Measurements from ENCODE around the gene FUNDC1.

The FUNDC1 gene

DNA sequence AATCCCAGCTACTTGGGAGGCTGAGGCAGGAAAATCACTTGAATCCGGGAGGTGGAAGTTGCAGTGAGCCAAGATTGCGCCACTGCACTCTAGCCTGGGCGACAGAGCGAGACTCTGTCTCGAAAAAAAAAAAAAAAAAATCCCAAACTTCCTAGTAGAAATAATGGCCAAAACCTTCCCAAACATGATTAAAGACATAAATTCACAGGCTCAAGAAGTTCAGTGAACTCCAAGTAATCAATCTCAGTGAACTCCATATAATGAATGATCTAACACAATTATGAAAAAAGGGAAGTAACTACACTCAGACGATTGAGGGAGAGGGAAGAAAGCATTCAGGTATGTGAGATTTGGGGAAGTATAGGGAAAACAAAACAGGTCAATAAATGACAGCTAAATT is 6.5 kb downstream of the FUNDC1 start:
- WGBS, 2 experiments (ENCODE audit: insufficient coverage in 2 of 2), result 80% methylated on average over 2 of the region's 6 CpGs; no CpG with 5 or more reads in 1 of the 2 experiments

DNA sequence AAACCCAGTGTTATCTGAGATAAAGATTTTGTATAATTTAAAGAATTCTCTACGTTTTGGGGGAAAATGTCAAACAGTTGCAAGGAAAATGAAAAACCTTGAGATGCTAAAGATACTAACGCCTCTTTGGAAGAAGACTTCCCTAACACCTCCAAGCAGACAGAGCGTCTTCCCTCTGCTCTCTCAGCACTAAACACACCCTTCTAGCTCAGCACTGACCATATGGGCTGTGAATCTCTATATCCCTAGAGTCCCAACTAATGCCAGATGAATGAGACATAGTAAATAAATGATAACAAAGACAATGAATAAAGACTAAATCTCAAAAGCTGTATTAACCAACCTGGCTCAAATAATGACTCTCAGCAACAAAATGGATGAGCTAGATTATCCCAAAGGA is 13.3 kb downstream of the FUNDC1 start:
- WGBS, 2 experiments (ENCODE audit: insufficient coverage in 2 of 2), result no CpG with 5 or more reads among the region's 3 CpGs
- H3K9me3 ChIP-seq (ENCODE audit: control insufficient read depth, low read length), result no peaks in the 10 kb centered on the region
- no peak overlapping the region for H3K27ac ChIP-seq (ENCODE audit: low read depth, low read length, severe bottlenecking)
- H3K4me1 ChIP-seq (ENCODE audit: control insufficient read depth, insufficient read depth, low read length, poor library complexity, severe bottlenecking), result no peaks in the 10 kb centered on the region
- H3K36me3 ChIP-seq (ENCODE audit: control insufficient read depth, insufficient read depth, low read length), result peaks cover 11% of the 10 kb centered on the region
- no peak overlapping the region for H3K4me3 ChIP-seq (ENCODE audit: extremely low read depth, insufficient read depth, low read length, poor library complexity, severe bottlenecking)

More for the DNA sequence above, 6.5 kb downstream of the FUNDC1 start:
- no peak overlapping the region for H3K27ac ChIP-seq (ENCODE audit: low read depth, low read length, severe bottlenecking)
- H3K9me3 ChIP-seq (ENCODE audit: control insufficient read depth, low read length), result no peaks in the 10 kb centered on the region
- H3K36me3 ChIP-seq (ENCODE audit: control insufficient read depth, insufficient read depth, low read length), result peaks cover 32% of the 10 kb centered on the region
- H3K4me3 ChIP-seq (ENCODE audit: extremely low read depth, insufficient read depth, low read length, poor library complexity, severe bottlenecking), result no peak overlapping the region
- no peaks in the 10 kb centered on the region for H3K4me1 ChIP-seq (ENCODE audit: control insufficient read depth, insufficient read depth, low read length, poor library complexity, severe bottlenecking)

DNA sequence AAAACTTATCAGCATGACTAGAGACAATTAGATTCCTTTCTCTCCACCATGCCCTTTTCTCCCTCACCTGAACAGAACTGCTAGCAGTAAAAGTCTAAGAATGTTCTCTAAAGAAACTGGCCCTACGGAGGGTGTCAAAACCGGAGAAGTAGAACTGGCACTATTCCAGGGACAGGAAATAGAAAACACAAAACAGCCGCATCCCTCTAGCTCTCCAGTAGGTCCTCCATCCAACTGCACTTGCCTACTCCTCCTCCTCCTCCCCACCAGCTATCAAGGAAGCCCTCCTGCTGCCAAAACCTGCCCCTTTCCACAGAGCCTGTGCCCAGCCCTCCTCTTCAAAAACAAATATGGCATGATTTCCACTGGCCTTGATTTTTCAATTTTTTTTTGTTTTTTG is 28.4 kb downstream of the FUNDC1 start:
- 80 to 88% methylated on average over 1 to 3 of the region's 3 CpGs for WGBS, 2 experiments (ENCODE audit: insufficient coverage in 2 of 2)
- Histone ChIP-seq H3K4me3 (ENCODE audit: extremely low read depth, insufficient read depth, low read length, poor library complexity, severe bottlenecking) (no peak overlapping the region), H3K27ac (ENCODE audit: low read depth, low read length, severe bottlenecking) (no peak overlapping the region), H3K36me3 (ENCODE audit: control insufficient read depth, insufficient read depth, low read length) (no peaks in the 10 kb centered on the region), H3K9me3 (ENCODE audit: control insufficient read depth, low read length) (no peaks in the 10 kb centered on the region), H3K4me1 (ENCODE audit: control insufficient read depth, insufficient read depth, low read length, poor library complexity, severe bottlenecking) (no peaks in the 10 kb centered on the region)

DNA sequence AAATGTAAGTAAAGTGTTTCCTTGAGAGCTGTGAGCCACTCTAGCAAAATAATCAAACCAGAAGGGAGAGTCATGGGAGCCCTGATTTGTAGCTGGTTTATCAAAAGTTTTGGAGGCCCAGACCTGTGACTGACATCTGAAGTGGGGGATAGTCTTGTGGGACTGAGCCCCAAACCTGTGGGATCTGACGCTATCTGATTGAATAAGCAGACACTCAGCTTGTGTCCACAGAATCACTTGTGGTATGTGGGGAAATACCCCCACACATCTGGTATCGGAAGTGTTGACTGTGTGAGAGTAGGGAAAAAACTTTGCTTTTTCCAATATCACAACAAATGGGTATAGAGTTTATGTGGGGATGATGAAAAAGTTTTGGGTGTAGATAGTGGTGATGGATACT is 35.4 kb downstream of the FUNDC1 start:
- H3K4me3 ChIP-seq (ENCODE audit: extremely low read depth, insufficient read depth, low read length, poor library complexity, severe bottlenecking), result no peak overlapping the region
- H3K4me1 ChIP-seq (ENCODE audit: control insufficient read depth, insufficient read depth, low read length, poor library complexity, severe bottlenecking), result no peaks in the 10 kb centered on the region
- H3K27ac ChIP-seq (ENCODE audit: low read depth, low read length, severe bottlenecking), result no peak overlapping the region
- H3K9me3 ChIP-seq (ENCODE audit: control insufficient read depth, low read length), result no peaks in the 10 kb centered on the region
- no peaks in the 10 kb centered on the region for H3K36me3 ChIP-seq (ENCODE audit: control insufficient read depth, insufficient read depth, low read length)
- no CpG with 5 or more reads among the region's 2 CpGs for WGBS, 2 experiments (ENCODE audit: insufficient coverage in 2 of 2)

DNA sequence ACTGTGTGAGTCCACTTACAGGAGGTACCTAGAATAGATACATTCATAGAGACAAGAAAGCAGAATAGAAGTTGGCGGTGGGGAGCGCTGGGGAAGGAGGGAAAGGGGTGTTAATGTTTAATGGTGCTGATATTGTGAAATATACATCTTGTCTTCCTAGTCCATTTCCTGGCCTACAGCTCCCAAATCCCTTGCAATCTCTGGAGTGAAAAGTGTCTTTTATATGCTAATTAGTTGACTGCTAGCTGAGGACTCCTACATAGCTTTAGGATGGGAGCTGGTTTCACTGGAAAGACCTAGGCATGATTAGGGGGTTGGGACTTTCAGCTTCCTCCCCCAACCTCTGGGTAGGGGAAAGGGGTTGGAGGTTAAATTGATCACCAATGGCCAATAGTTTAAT is 36.0 kb downstream of the FUNDC1 start:
- Histone ChIP-seq H3K4me3 (ENCODE audit: extremely low read depth, insufficient read depth, low read length, poor library complexity, severe bottlenecking) (no peak overlapping the region), H3K36me3 (ENCODE audit: control insufficient read depth, insufficient read depth, low read length) (no peaks in the 10 kb centered on the region), H3K27ac (ENCODE audit: low read depth, low read length, severe bottlenecking) (no peak overlapping the region), H3K4me1 (ENCODE audit: control insufficient read depth, insufficient read depth, low read length, poor library complexity, severe bottlenecking) (no peaks in the 10 kb centered on the region), H3K9me3 (ENCODE audit: control insufficient read depth, low read length) (no peaks in the 10 kb centered on the region)
- WGBS, 2 experiments (ENCODE audit: insufficient coverage in 2 of 2), result no CpG with 5 or more reads among the region's 2 CpGs

DNA sequence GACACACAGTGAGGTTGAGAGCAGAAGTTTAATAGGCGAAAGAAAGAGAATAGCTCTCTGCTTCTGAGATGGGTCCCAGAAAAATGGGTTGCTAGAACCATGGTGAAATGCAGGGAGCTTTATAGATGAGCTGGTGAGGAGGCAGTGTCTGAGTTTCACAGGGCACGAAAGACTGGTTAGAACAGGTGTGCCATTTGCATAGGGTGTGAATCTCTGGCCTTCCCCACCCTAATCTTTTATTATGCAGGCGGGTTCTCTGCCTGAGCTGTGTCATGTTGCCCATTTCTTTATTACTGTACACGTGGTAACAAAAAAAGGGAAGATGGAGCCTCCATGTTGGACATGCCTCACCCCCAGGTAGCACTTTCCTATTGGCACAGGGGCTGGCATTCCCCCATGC is 39.1 kb downstream of the FUNDC1 start:
- H3K27ac ChIP-seq (ENCODE audit: low read depth, low read length, severe bottlenecking), result no peak overlapping the region
- WGBS, 2 experiments (ENCODE audit: insufficient coverage in 2 of 2), result 72 to 78% methylated on average over 1 to 3 of the region's 4 CpGs
- no peak overlapping the region for H3K4me3 ChIP-seq (ENCODE audit: extremely low read depth, insufficient read depth, low read length, poor library complexity, severe bottlenecking)
- H3K4me1 ChIP-seq (ENCODE audit: control insufficient read depth, insufficient read depth, low read length, poor library complexity, severe bottlenecking), result no peaks in the 10 kb centered on the region
- H3K9me3 ChIP-seq (ENCODE audit: control insufficient read depth, low read length), result no peaks in the 10 kb centered on the region
- H3K36me3 ChIP-seq (ENCODE audit: control insufficient read depth, insufficient read depth, low read length), result no peaks in the 10 kb centered on the region

DNA sequence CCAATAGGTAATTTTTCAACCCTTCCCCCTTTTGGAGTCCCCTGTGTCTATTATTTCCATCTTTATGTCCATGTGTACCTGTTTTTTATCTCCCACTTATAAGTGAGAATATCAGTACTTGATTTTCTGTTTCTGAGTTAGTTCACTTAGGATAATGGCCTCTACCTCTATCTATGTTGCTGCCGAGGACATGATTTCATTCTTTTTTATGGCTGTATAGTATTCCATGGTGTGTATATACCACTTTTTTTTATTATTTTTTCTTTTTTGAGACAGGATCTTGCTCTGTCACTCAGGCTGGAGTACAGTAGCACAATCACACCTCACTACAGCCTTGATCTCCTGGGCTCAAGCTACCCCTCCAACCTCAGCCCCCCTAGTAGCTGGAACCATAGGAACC is 47.6 kb downstream of the FUNDC1 start:
- H3K4me1 ChIP-seq (ENCODE audit: control insufficient read depth, insufficient read depth, low read length, poor library complexity, severe bottlenecking), result no peaks in the 10 kb centered on the region
- no peak overlapping the region for H3K27ac ChIP-seq (ENCODE audit: low read depth, low read length, severe bottlenecking)
- no peaks in the 10 kb centered on the region for H3K36me3 ChIP-seq (ENCODE audit: control insufficient read depth, insufficient read depth, low read length)
- no peak overlapping the region for H3K4me3 ChIP-seq (ENCODE audit: extremely low read depth, insufficient read depth, low read length, poor library complexity, severe bottlenecking)
- no CpG with 5 or more reads among the region's 1 CpG for WGBS, 2 experiments (ENCODE audit: insufficient coverage in 2 of 2)
- H3K9me3 ChIP-seq (ENCODE audit: control insufficient read depth, low read length), result no peaks in the 10 kb centered on the region

DNA sequence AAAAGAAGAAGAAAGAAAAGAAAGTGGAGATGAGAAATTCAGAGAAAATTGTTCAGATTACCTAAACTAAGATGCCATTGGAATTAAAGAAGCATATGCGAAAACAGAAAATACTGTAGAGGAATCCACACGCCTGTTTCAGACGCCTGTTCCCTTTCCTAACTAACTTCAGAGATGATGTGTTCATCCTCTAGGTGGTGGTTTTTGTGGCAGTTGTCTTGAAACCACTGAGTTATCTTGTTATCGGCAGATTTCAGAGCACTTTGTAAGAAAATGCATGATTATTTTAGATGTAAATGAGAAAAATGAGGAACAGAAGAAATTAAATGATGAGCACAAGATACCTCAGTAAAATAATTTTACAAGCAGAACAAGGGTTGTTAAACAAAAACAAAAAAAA is 48.3 kb downstream of the FUNDC1 start:
- no peaks in the 10 kb centered on the region for H3K4me1 ChIP-seq (ENCODE audit: control insufficient read depth, insufficient read depth, low read length, poor library complexity, severe bottlenecking)
- H3K9me3 ChIP-seq (ENCODE audit: control insufficient read depth, low read length), result no peaks in the 10 kb centered on the region
- no peaks in the 10 kb centered on the region for H3K36me3 ChIP-seq (ENCODE audit: control insufficient read depth, insufficient read depth, low read length)
- no peak overlapping the region for H3K27ac ChIP-seq (ENCODE audit: low read depth, low read length, severe bottlenecking)
- H3K4me3 ChIP-seq (ENCODE audit: extremely low read depth, insufficient read depth, low read length, poor library complexity, severe bottlenecking), result no peak overlapping the region
- 100% methylated on average over 1 to 3 of the region's 4 CpGs for WGBS, 2 experiments (ENCODE audit: insufficient coverage in 2 of 2)

DNA sequence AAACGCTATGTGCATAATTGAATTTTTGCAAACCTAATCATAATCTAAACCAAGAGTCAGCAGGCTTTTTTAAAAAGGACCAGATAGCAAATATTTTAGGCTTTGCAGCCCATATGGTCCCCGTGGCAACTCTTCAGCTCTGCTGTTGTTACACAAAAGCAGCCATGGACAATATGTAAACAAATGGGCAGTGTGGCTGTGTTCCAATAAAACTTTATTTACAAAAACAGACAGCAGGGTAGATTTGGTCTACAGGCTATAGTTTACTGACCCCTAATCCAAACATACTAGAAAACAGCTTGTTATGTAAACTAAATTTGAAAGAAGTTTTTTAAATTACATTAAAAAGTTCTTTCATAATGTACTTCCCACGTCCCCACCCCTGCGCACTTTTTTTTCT is 53.1 kb downstream of the FUNDC1 start:
- H3K36me3 ChIP-seq (ENCODE audit: control insufficient read depth, insufficient read depth, low read length), result no peaks in the 10 kb centered on the region
- H3K9me3 ChIP-seq (ENCODE audit: control insufficient read depth, low read length), result no peaks in the 10 kb centered on the region
- no peaks in the 10 kb centered on the region for H3K4me1 ChIP-seq (ENCODE audit: control insufficient read depth, insufficient read depth, low read length, poor library complexity, severe bottlenecking)
- H3K4me3 ChIP-seq (ENCODE audit: extremely low read depth, insufficient read depth, low read length, poor library complexity, severe bottlenecking), result no peak overlapping the region
- no CpG with 5 or more reads among the region's 4 CpGs for WGBS, 2 experiments (ENCODE audit: insufficient coverage in 2 of 2)
- no peak overlapping the region for H3K27ac ChIP-seq (ENCODE audit: low read depth, low read length, severe bottlenecking)

DNA sequence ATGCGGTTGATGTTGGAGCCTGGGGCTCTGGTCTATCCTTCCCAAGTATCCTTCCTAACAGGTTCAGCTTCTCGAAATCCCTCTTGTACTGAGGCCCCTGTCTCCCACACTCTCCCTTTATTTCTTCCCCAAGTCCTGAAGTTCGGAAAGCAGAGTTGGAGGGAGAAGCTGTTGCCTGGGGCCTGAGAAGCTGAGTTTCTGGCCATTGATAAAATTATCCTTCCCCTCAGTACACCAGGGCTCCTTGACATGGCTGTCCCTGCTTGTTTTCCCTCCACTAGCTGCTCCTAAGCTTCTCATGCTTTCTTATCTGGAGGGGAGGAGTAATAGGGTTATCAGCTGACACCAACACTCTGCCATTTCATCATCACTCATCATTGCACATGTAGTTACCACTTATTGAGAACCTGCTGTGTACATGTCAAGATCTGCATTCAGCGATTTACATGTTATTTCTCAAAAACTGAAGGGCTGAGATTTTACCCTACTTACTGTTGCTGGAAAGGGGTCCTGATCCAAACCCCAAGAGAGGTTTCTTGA is 58.0 kb downstream of the FUNDC1 start:
- Histone ChIP-seq H3K4me3 (ENCODE audit: extremely low read depth, insufficient read depth, low read length, poor library complexity, severe bottlenecking) (no peak overlapping the region), H3K36me3 (ENCODE audit: control insufficient read depth, insufficient read depth, low read length) (no peaks in the 10 kb centered on the region), H3K27ac (ENCODE audit: low read depth, low read length, severe bottlenecking) (no peak overlapping the region), H3K4me1 (ENCODE audit: control insufficient read depth, insufficient read depth, low read length, poor library complexity, severe bottlenecking) (no peaks in the 10 kb centered on the region), H3K9me3 (ENCODE audit: control insufficient read depth, low read length) (no peaks in the 10 kb centered on the region)
- WGBS, 2 experiments (ENCODE audit: insufficient coverage in 2 of 2), result 86% methylated on average over 1 of the region's 4 CpGs; no CpG with 5 or more reads in 1 of the 2 experiments

DNA sequence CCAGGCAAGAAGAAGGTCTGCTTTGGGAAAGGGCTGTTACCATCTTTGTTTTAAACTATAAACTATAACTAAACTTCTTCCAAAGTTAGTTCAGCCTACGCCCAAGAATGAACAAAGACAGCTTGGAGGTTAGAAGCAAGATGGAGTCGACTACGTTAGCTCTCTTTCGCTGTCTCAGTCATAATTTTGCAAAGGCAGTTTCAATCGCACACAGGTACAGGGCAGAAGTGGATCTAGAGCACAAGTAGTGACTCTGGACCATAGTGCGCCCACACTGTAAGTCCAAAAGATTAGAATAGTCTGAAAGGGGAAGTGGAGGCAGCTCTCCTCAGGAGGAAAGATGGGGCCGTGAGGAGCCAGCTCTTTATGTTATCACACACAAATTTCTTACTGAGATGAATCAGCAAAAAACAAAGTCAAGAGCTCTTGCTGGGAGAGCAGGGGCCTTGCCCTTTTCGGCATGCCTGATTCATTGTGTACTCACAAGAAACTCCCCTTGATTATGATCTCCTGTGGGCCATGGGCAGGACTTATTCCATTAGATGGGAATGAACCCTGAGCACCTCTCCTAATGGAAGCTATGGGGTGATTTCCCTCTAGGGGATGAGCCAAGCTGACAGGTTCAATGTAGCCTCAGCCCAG is 58.6 kb downstream of the FUNDC1 start:
- Histone ChIP-seq H3K4me1 (ENCODE audit: control insufficient read depth, insufficient read depth, low read length, poor library complexity, severe bottlenecking) (no peaks in the 10 kb centered on the region), H3K9me3 (ENCODE audit: control insufficient read depth, low read length) (no peaks in the 10 kb centered on the region), H3K4me3 (ENCODE audit: extremely low read depth, insufficient read depth, low read length, poor library complexity, severe bottlenecking) (no peak overlapping the region), H3K27ac (ENCODE audit: low read depth, low read length, severe bottlenecking) (no peak overlapping the region), H3K36me3 (ENCODE audit: control insufficient read depth, insufficient read depth, low read length) (no peaks in the 10 kb centered on the region)
- 96 to 100% methylated on average over 3 to 4 of the region's 8 CpGs for WGBS, 2 experiments (ENCODE audit: insufficient coverage in 2 of 2)

All from mesodermal cell (in vitro differentiated cells).